CD4-positive, alpha-beta T cell treated with Interleukin-17A for 1 hour (primary cell): ENCODE measurements around the gene WNT16.

Experiments
- DNase-seq: peaks from one replicate; pipeline ENCODE4 v3.0.0-alpha.2; 2020

WNT16 gene

DNA sequence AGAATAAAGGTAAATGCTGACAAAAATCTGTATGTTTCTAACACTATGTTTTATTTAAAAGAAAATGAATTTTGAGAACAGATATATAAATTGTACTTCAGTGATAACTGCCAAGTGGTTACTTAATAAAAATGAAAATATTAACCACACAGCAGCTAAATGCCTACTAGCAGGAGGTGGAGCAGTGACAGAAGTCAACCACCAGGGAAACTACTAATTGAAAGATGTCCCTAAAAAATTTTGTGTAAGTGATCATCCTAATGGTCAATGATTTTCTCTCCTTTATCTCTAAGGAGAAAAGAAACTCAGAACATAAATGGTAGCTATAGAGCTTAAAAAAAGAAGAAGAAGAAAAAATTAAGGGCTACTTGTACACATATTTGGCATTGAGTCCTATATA, 22.9 kb downstream of the WNT16 start:
- no peak for DNase-seq

DNA sequence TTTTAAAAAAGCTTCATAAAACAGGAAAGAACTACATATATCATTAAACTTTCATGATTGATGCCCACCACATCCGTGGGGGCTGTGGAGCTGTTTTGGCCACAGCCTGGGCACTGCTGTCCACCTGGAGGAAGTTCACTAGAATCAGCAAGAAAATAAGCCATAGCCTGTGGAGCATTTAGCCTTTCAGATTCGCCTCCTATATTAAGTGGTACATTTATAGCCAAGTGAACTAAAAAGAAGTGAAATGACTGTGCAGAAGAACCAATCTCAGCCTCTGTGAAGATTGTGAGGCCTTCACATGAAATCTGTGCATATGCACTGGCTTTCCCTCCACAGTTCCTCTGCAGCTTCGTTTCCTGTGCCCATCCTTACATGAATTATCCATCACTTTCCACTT, 23.5 kb downstream of the WNT16 start:
- no peak for DNase-seq

DNA sequence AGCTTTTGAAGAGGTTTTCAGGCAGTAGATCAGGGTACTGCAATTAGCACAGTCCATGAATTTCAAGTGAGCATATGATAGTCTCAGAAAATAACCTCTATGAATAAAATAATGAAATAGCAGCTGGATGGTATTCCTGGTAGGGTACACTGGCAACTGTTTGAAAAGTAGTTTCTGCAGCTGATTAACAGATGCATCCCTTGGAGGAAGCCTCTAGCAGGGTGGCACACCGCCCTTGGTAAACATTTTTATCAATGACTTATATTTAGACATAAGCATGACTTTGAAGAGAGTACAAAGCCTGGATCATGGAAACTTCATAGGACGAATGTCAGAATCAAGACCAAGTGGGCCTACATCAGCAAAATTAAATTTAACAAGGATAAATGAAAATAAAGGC, 26.8 kb downstream of the WNT16 start:
- DNase-seq, result no peak

DNA sequence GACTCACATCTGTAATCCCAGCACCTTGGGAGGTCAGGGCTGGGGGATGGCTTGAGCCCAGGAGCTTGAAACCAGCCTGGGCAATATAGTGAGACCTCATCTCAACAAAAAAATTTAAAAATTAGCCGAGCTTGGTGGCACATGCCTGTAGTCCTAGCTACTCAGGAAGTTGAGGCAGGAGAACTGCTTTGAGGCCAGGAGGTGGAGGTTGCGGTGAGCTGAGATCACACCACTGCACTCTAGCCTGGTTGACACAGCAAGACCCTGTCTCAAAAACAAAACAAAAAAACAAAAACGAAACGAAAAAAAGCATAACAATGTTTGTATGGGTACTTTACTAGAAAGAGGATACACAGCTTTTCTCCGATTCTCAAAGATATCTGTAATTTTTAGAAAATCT, 31.8 kb downstream of the WNT16 start:
- peak; percentile 27 for DNase-seq

DNA sequence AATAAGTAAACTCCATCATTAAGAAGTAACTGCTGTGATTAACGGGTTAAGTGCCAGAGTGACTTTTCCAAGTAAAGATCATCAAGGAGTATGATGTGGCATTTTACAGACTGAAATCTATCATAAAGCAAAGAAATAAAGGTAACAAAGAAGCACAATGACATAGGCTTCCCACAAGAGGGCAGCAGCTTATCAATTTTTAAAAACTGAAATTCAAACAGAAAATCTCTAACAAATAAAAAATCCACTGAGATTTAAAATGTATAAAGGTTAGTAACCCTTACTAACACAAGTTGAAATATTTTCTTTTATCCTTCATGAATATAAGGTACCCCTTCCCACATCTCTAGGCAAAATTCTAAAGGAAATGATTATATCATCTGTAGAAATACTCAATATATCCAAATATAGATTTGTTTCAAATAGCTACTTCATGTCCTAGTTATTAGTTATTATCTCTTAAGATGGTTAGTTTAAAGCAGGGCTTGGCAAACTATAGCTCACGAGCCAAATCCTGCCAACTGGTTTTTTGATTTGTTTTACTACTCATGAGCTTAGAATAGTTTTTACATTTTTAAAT, 38.1 kb downstream of the WNT16 start:
- peak; percentile 67 for DNase-seq

- DNase-seq, result no peak
Measured at GRCh38 chr7:121369462-121369861, 40.7 kb downstream of the WNT16 start.

GRCh38 chr7:121371367-121371766, 42.6 kb downstream of the WNT16 start:
- no peak for DNase-seq

- no peak for DNase-seq
Measured at GRCh38 chr7:121371883-121372282, 43.1 kb downstream of the WNT16 start.

DNA sequence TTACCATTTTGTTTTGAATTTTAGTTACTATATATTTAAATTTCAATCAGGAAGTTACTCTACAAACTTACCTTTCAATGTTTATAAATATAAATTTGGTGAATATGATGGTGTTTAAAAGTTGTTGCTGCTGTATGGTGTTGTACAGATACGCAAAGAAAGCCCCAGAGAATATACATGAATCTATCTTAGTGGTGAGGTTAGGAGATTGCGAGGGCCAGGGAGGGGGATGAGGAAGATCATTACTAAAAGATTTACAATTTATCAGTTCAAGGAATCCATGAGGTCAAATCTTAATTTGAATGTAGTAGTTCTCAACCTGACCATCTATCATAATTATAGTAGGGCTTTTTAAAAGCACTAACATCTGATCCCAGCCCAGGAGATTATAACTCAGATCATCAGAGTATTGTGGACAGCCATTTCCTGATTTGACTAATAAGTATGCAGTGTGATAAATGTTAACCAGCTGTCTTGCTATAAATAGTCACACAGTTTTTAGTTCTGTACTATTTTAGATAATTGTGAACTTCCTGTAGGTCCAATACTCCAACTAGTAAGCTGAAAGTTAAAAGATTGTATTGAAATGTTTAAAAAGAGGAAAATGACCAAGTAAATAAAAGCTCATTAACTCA, 43.7 kb downstream of the WNT16 start:
- DNase-seq, result peak; percentile 40

- no peak for DNase-seq
Measured at GRCh38 chr7:121373177-121373576, 44.4 kb downstream of the WNT16 start.

DNA sequence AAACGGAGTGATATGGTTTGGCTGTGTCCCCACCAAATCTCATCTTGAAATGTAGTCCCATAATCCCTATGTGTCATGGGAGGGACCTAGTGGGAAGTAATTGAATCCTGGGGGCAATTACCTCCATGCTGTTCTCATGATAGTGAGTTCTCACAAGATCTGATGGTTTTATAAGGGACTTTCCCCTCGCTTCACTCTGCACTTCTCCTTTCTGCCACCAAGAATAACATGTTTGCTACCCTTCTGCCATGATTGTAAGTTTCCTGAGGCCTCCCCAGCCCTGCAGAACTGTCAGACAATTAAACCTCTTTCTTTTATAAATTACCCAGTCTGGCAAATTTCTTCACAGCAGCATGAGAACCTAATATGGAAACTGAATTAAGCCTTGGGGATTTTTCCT, 48.2 kb downstream of the WNT16 start:
- no peak for DNase-seq

- DNase-seq, result no peak
Measured at GRCh38 chr7:121379930-121380329, 51.1 kb downstream of the WNT16 start.

DNA sequence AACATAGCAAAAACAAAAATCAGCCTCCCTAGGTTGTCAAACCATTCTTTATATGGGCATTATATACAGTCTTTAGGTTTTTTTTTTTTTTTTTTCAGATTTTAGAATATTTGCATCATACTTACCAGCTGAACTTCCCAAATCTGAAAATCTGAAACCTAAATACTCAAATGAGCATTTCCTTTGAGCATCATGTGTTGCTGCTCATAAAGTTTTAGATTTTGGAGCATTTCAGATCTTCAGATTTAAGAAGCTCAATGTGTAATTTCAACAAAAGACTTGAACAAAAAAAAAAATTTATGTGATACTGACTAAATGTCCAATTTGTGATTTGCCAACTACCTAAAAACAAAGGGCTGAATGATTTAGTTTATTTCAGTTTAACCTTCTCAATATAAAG, 53.7 kb downstream of the WNT16 start:
- no peak for DNase-seq

- no peak for DNase-seq
Measured at GRCh38 chr7:121383235-121383910, 54.6 kb downstream of the WNT16 start.

- DNase-seq, result no peak
Measured at GRCh38 chr7:121384265-121384664, 55.5 kb downstream of the WNT16 start.

DNA sequence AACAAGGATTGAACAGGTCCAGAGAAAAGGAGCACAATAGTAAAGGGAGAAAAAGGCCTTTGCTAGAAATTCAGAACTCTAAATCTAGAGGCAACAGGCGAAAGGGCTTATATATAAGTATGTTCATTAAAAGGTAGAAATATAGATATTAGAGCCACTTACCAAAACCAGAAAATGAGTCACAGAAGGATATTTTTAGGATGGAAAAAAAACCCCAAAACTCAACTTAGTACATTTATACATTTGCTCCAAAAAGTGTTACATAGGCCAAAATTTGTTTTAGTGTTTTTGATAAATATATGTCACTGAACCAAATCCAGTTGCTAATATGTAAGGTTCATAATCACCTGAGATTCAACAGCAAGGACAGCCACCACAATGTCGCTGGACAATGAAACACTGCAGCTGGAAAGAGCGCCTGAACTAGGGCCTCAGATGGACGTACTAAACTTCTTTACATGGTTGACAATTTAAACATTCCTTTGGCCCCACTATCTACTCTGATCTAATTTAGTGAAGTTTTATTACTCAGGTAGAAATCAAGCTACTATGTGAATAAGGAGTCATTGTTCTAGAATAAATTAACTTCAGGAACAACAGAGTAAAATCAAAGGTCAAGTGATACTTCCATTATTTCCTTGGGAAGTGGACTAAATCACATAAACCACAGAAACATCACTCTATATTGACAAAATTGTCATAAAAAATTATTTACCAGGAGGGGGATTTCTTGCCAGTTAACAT, 56.4 kb downstream of the WNT16 start:
- no peak for DNase-seq

- DNase-seq, result peak; percentile 43
Measured at GRCh38 chr7:121385800-121386179, 57.0 kb downstream of the WNT16 start.

DNA sequence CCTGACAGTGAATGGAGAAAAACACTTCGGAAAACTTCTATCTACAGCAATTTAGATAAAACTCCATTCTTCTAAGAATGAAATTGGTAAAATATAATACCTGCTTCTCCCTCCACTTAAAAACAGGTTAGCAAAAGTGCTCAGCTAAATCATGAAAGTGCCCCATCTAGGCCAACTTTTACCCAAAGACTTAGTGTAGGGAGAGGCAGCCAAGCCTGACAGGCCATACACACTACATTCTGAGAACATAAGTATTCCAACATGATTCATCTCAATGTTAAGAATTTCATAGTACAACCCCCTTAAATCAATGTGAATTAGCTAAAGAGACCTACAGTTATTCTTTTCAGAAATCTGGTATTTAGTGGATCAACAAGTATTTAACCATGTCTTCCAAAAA, 60.1 kb downstream of the WNT16 start:
- DNase-seq, result no peak

- DNase-seq, result no peak
Measured at GRCh38 chr7:121390109-121390508, 61.3 kb downstream of the WNT16 start.

DNA sequence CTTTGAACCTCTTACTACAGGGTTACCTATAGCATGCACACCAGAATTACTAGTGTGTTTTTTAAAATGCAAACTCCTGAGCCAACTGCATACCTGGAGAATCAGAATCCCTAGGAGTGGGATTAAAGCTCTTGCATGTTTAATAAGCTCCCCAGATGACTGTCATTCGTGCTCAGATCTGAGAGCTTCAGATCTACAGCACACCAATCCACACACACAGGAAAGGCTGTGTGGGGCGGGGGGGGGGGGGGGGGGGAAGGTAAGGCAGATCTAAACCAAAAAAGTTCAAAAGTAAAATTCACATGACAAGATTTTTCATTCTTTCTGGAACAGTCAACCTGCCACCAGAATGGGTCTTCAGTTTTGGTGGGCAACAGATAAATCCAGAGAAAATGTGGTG, 61.8 kb downstream of the WNT16 start:
- DNase-seq, result no peak
